ENCODE measurements around the gene KCTD15.

- TF ChIP-seq CTCF (conservative IDR thresholded peaks at IDR 0.05; ENCODE audit: low read depth, low read length) = no peak
- TF ChIP-seq RAD21 (IDR thresholded peaks at IDR 0.05; ENCODE audit: low read length) = no peak
- no peak for TF ChIP-seq POLR2A (IDR thresholded peaks at IDR 0.05; ENCODE audit: low read depth, low read length)
- no peak for TF ChIP-seq SMC3 (IDR thresholded peaks at IDR 0.05; ENCODE audit: low read depth, low read length)
- TF ChIP-seq ELK1 (IDR thresholded peaks at IDR 0.05; ENCODE audit: borderline replicate concordance, low read depth, low read length) = no peak
- no peak for TF ChIP-seq USF2 (IDR thresholded peaks at IDR 0.05; ENCODE audit: low read depth, low read length)
Measured at GRCh38 chr19:33810821-33811220, 14.2 kb downstream of the KCTD15 start.

Measured in IMR-90 (cell line).